Measurements from ENCODE around the gene DIP2A.
"Not testable (repeated sequence)": the region's sequence is repeated elsewhere in the genome, so short reads cannot be mapped to it uniquely, and the experiment has no call there.

DIP2A gene

DNA sequence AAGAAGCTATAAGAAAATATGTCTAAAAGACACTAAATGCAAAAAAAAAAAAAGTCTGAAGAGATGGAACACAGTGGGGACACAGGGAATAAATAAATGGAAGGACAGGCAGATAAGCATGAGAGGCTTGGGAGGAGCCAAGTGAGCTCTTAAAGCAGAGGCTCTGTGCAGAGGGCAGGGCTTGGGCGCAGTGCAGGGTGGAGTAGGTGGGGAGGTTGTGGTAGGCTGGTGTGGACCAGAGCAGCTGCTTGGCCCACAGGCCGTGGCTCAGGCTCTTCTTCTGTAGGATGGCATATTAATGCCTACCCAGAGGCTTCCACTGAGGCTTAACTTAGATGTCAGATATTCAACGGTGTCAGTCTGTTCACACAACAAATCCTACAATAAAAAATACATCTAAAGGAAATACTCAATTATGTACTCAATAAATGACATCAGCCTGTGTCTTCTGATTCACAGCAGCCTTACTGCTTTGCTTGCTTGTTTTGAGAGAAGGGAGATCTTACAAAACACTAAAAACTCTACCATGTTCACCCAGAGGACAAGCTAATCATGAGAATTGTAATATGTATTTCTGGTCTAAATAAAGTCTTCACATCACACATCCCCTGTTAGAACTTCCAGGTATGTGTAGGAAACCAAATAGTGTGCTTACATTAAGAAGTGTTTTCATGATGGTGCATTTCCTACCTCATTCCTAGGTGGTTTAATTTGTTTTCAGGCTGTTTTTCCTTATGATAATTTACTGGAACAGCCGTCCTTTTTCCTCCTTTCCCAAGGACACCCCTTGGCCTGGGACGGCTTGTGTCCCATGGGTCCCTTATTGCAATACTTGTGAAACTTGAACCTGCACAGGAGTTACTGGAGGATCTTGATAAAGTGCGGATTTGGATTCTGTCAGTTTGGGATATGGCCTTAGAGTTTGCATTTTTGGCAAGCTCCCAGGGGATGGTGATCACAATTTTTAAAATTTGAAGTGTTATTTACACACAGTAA is 24.9 kb downstream of the DIP2A start:
- DNase-seq: no peak

DNA sequence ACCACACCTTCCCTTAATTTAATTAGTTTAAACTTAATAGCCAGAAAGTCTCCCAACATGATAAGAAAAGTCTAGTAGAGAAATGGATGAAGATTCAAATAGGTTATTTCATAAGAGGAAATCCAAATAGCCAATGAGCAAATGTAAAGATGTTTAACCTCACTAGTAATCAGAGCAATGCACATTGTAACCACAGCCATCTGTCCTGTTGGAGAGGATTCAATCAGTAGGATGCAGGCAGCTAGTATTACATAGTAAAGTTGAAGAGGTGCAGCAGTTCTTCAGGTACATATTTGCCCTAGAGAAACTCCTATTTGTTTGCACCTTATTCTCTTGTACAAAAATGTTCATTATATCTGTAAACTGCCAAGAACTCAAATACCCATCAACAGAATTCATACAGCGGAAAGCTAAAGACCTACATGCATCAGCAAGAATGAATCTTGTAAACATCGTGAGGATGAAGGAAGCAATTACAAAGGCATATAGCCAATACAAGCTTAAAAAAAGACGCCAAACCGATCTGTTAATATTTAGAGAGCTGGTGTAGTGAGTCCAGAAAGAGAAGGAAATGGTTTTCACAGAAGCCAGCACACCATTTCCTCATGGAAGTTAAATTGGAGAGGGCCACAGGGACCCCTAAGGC is 27.9 kb downstream of the DIP2A start:
- DNase-seq: no peak

DNA sequence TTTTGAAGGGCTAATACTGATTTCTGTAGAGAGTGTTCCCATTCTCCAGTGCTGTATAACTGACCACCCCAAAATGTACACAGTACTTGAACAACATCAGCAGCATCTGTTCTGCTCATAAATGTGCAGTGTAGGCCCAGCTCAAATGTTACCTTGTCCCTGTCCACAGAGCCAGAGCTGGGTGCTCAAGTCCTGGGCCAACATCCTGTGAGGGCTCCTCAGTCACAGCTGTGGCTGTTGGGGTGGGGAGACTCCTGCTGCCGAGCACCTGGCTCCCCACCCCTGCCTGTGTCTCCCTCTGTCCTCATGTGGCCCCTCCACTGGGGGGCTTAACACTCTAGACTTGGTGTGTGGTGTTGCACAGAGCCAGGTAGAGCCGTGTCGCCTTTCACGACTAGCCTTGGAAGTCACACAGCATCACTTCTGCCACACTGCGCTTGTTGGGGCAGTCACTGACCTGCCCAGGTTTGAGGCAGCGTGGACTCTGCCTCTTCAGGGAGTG is 30.5 kb downstream of the DIP2A start:
- no peak for DNase-seq

DNA sequence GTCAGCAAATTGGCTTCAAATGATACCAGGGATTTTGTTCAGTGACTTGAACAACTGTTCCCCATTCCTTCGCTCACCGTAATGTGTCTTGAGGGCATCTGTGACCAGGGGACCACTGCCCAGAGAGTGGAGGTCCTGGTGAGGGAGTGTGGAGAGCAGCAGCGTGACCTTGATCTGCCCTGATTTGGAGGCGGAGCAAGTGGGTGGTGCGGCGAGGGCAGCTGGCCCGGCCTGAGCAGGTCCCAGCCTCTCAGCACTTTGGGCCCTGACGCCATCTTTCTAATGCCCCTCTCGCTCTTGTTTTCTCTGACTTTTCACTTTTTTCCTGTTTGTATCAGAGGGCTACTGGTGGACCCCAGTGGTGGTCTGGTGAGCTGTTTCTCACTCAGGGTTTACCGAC is 31.1 kb downstream of the DIP2A start:
- no peak for DNase-seq

DNA sequence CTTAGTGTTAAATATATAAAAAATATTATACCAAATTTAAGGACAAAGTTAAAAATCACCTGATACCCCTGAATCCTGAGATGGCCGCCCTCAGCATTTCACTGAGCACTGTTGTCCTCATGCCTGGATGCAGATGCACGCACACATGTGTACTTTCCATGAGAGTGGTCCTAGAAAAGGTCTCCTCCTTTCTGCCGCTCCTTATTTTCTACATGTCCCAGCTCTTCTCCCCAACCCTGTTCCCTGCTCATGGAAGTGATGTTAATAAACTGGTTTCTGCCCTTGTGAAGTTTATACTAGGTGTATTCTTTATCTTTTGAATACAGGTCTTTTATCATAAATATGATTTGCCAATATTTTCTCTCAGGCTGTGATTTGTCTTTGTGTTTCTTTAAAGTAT is 32.9 kb downstream of the DIP2A start:
- no peak for DNase-seq

DNA sequence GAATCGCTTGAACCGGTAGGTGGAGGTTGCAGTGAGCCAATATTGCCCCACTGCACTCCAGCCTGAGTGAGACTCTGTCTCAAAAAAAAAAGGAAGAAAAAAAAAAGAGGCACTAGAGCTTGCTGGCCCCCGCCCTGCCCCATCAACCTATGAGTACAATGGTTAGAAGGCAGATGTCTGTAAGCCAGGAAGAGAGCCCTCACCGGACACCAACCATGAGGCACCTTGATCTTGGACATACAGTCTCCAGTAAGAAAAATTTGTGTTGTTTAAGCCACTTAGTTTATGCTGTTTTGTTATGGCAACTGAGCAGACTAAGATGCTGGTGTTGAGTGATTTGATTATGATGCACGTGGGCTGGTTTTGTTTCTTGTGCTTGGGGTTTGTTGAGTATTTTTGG is 34.2 kb downstream of the DIP2A start:
- no peak for DNase-seq

DNA sequence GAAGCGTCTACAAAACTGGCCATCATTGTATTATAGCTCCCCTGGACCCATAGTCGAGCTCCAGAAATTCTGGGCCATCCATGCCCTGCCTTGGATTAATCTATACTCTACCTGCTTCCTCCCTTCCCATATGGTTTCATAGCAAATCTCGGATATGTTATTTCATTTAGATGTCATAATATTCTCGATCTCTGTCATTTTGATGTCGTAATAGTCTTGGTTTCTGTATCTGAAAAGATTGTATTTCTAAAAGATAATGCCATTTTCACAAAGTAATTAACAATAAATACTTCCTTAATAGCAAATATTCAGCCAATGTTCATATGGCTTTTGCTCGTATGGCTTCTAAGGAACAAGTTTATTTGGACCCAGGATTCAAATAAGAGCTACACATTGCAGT is 35.1 kb downstream of the DIP2A start:
- no peak for DNase-seq

DNA sequence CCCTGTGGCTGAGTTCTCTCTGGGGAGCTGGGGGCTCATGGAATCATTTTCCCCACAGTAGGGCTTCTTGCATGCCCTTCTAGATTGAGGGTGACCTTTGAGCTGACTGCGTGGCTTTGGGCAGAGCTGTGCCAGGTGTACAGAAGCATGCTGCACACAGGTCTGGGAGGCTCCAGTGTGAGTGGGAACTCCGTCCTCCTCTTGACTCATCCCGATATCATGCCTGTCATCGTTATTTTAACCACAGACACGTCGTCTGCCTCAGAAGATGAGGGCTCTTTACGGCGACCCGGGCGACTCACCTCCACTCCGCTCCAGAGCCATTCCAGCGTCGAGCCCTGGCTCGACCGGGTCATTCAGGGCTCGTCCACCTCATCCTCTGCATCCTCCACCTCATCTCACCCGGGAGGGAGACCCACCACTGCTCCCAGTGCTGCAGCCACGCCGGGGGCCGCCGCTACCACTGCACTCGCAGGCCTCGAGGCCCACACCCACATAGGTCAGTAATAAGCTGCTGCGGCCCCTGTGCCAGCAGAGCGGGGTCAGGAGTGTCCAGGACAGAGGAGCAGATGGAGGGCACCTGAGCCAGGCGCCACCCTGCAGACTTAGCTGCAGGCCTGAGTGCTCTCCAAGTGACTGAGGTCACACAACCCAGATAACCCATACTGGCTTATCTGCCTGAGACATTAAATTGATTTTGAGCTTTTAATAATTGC is 39.8 kb downstream of the DIP2A start:
- DNase-seq: no peak

DNA sequence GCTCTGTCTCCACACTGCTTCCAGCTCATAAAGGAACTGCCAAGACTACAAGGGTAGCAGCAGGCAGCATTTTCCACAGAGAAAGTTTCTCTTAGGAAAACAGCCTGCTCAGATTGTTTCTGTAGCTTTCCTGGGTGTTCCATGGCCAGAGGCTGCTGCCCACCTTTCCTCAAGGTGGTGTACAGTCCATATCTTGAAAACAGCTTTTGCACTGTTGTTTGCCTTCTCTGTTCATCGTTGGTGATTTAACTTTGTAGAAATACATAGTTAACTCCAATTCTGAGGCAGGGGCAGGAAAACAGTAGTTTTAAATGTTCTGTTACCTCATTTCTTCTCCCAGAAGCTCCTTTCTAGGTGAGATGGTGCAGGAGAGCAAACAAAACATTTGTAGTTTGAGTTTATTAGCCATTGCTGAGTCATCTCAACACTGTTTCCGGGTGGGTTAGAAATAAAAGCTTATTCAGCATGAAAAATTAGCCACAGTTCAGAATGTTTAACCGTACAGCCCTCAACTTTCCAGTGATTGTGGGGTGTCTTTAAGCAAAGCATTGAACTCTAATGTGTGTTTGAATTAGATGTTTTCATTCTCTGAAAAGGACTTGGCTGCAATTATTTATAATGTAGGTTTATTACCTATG is 41.7 kb downstream of the DIP2A start:
- DNase-seq: peak; percentile 79

DNA sequence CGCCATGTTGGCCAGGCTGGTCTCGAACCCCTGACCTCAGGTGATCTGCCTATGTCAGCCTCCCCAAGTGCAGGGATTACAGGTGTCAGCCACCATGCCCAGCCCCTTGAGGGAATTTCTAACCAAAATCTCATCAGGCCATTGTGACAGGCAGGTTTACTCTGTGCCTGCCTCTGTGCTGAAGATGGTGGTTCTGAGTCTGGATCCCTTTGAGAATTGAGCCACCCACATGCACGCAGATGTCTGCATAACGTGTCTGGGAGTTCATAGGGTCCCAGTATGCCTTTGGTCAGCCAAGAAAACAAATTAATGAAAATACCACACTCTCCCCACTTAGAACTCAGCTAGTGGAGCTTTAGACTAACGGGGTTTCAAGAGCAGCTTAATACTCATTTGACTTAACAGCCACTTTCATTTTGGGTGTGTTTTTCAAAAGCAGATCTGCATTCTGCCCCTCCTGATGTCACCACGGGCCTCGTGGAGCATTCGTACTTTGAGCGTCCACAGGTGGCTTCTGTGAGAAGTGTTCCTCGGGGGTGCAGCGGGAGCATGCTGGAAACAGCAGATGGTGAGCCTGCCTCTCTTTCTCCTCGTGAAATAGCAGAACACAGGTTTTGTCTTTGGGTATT is 45.3 kb downstream of the DIP2A start:
- DNase-seq: no peak

DNA sequence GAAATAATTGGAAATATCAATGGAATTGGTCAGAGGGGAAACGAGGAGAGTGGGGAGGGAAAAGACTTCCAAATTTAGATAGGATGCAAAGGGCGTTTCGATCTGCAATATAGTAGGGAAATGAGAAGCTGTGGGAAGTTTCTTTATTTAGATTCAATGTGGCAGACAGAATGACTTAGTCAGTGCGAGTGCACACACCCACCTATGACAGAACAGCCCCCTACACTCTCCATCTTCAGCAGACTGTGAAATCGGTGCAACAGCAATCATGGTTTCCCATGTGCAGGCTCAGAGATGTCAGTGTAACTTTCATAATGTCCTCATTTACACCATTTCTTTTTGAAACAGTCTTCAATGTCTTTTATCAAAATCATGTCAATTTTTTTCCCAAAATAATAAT is 46.0 kb downstream of the DIP2A start:
- DNase-seq: no peak

DNA sequence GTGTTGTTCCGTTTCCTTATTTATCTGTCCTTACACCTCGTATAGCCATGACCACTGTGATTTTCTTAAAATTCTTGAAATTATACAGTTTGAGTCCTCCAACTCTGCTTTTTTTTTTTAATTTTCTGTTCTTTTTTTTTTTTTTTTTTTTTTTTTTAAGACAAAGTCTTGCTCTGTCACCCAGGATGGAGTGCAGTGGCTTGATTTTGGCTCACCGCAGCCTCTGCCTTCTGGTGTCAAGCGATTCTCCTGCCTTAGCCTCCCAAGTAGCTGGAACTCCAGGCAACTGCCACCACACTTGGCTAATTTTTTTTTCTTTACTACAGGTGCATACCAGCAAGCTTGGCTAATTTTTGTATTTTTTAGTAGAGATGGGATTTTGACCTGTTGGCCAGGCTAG is 48.9 kb downstream of the DIP2A start:
- no peak for DNase-seq

DNA sequence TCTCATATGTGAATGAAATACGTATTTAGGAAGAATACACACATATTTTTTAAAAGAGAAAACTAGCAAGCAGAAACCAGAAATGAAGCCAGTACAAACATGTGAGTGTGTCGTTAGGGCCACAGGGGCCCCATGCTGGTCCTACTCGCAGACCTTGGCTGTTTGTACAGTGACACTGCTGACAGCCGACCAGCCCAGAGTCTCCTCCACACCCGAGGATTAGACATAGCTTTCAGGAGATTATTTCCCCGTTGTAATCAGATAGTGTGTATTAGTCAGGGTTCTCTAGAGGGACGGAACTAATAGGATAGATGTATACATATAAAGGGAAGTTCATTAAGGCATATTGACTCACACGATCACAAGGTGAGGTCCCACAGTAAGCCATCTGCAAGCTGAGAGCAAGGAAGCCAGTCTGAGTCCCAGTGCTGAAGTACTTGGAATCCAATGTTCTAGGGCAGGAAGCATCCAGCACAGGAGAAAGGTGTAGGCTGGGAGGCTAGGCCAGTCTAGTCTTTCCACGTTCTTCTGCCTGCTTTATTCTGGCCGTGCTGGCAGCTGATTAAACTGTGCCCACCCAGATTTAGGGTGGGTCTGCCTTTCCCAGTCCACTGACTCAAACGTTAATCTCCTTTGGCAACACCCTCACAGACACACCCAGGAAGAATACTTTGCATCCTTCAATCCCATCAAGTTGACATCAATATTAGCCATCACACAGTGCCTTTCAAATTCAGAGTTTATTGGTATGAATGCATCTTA is 51.2 kb downstream of the DIP2A start:
- DNase-seq: no peak

DNA sequence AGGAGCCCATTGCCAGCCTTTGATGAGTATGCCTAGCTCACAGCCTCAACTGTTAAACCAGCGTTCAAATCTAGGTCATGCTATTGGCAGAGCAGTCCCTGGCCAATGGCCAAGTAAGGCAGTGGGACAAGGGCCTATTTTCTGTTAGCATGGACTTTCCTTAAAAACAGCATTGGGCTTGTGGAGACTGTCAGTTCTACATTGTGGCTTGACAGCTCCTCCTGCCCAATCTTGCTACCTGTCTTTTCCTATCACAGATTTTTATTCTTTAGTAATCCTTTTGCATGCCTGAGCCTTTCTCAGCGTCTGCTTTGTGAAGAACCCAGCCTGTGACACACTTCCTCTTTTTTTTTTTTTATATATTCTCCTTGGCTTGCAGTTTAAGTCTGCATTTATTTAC is 56.4 kb downstream of the DIP2A start:
- peak; percentile 62 for DNase-seq

DNA sequence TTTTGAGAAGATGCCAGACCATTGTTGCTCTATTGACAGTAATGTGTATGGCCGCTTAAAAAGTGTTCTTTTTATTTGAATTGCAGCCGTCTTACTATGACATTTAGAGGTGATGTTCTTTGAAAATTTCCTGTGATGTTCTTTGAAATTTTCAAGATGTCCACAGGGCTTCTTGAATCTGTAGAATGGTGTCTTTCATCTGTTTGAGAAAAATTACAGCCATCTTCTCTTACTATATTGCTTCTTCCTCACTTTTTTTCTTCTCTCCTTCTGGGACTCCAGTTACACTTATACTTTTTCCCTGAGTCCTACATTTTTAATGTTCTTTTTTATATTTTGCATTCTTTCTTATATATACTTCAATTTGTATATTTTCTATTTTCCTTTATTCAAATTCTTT is 57.4 kb downstream of the DIP2A start:
- no peak for DNase-seq

DNA sequence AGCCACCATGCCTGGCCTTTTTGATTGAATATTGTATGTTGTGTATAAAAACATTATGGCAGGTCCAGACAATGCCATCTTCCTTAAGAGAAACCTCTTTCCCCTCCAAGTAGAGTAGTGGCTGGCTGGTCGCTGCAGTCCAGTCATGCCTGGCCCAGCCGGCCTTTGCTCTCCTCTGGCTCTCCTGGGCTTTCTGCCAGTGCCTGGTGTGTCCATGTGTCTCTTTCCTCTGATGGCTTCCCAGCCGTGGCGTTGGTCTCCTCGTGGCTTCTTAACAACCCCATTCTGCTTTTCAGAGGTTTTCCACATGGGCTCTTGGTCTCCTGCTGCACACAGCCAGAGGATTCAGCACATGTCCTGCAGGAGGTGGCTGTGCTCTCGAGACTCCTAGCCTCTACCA is 58.7 kb downstream of the DIP2A start:
- no peak for DNase-seq

DNA sequence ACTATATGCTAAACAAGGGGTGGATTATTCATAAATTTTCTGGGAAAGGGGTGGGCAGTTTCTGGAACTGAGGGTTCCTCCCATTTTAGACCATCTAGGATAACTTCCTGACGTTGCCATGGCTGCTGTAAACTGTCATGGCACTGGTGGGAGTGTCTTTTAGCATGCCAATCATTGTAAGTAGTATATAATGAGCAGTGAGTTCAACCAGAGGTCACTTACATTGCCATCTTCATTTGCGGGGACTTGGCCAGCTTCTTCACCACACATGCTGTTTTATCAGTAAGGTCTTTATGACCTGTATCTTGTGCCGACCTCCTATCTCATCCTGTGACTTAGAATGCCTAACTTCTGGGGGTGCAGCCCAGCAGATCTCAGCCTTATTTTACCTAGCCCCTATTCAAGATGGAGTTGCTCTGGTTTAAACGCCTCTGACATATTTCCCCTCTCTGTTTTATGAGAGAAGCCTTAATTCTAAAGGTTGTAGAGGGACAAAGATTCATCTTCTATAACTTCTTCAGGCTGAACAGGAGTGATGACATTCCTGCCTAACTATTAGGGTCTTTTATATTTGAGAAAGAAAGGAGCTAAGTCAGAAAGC is 60.4 kb downstream of the DIP2A start:
- no peak for DNase-seq

DNA sequence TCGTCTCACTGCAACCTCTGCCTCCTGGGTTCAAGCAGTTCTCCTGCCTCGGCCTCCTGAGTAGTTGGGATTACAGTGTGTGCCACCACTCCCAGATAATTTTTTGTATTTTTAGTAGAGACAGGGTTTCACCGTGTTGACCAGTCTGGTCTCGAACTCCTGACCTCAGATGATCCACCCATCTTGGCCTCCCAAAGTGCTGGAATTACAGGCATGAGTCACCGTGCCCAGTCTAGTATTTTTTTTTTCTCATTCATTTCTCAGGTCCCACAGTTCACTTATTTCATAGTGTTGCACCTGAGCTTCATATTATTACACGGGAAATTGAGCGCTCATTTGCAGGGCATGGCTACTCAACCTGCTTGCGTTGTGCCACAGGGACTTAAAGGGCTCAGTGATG is 68.7 kb downstream of the DIP2A start:
- not testable (repeated sequence) for DNase-seq

DNA sequence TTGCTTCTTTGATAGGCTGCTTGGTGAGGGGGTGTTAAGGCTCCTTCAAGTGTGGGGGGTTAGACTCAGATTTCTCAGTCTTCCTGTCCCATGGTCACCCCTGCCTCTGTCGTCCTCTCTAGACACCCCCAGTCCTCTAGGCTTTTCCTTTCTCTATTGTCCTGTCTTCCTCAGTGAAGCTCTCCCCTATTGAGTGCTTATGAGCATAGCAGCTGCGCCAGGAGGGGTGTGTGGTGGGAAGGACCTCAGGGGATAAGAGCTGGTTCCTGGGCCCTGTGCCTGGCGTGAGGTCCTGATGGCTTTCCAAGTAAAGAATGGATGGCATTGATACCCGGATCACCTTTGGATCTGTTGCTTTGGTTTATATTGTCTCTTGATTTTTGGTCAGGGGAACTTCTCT is 69.1 kb downstream of the DIP2A start:
- DNase-seq: no peak

DNA sequence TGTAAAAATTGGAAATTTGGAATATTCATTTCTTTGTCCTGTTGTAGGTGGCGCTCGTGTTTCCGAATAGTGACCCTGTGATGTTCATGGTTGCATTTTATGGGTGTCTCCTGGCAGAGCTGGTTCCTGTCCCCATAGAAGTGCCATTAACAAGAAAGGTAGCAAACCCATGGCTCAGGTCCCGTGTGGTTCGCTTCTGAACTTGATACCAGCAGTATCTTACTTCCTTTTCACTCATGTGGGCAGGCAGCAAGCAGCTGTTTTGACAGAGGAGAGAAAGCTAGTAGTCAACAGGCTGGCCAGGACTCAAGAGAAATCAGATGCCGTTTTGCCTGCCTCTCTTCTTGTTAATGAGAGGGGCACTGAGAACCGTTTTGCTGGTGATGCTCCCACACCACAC is 73.4 kb downstream of the DIP2A start:
- DNase-seq: no peak

DNA sequence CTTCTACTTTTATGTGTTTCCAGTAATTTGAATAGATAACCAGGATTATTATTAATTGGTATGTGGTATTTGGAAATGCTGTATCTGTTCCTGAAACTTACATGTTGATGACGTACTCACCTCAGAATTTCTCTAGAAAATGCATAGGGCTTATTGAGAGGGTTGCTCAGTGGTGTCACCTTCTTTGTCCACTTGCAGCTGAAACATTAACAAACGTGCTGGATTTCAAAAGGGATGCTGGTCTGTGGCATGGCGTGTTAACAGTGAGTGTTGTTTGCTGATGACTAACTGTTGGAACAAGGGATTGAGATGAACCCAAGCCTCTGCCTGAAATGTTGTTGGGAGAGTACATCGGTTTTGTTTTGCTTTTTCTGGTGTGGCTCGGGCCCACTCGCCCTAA is 78.3 kb downstream of the DIP2A start:
- DNase-seq: no peak

Measured in RPMI8226 (cell line).